Smooth muscle cell (in vitro differentiated cells): ENCODE data around the gene PRKN. TPM values are rescaled to one million over a fixed set of nuclear protein-coding genes. Genes with fewer than 3 reads are reported as not detected.

Source experiments
- DNase-seq: peaks from one replicate; lab custom pipeline; 2025; ENCODE audit not compliant: unreplicated experiment; lab: John Stamatoyannopoulos, UW
- H2AFZ ChIP-seq: fragments of 200-600 bp; sonication (generic); 2 replicates; pipeline ENCODE4 v1.6.0; 2016; ENCODE audit warnings: antibody characterized with exemption, low read depth, mild to moderate bottlenecking
- H3F3A ChIP-seq: fragments of 200-600 bp; sonication (generic); 2 replicates; pipeline ENCODE4 v1.6.0; 2017; ENCODE audit warnings: antibody characterized with exemption, low read depth
- H3K27ac ChIP-seq: fragments of 200-600 bp; sonication (generic); 2 replicates; pipeline ENCODE4 v1.5.1; 2016; ENCODE audit warnings: low read depth, mild to moderate bottlenecking
- H3K27me3 ChIP-seq: fragments of 200-600 bp; sonication (generic); 2 replicates; pipeline ENCODE4 v1.6.1; 2016; ENCODE audit warnings: low read depth, mild to moderate bottlenecking
- H3K36me3 ChIP-seq: fragments of 200-600 bp; sonication (generic); 2 replicates; pipeline ENCODE4 v1.5.1; 2016; ENCODE audit warnings: low read depth
- H3K4me1 ChIP-seq: fragments of 200-600 bp; sonication (generic); 2 replicates; pipeline ENCODE4 v1.5.1; 2016; ENCODE audit warnings: low read depth
- H3K4me2 ChIP-seq: fragments of 200-600 bp; sonication (generic); 2 replicates; pipeline ENCODE4 v1.6.0; 2016; ENCODE audit warnings: mild to moderate bottlenecking
- H3K4me3 ChIP-seq: fragments of 200-600 bp; sonication (generic); 2 replicates; pipeline ENCODE4 v1.5.1; 2016; ENCODE audit warnings: mild to moderate bottlenecking
- H3K79me2 ChIP-seq: fragments of 200-600 bp; sonication (generic); 2 replicates; pipeline ENCODE4 v1.6.0; 2016; ENCODE audit warnings: low read depth, mild to moderate bottlenecking
- H3K9ac ChIP-seq: fragments of 200-600 bp; sonication (generic); 2 replicates; pipeline ENCODE4 v1.6.0; 2016; ENCODE audit warnings: low read depth
- H3K9me3 ChIP-seq: fragments of 200-600 bp; sonication (generic); replicated peaks from 2 replicates; pipeline ENCODE4 v1.5.1; 2016; ENCODE audit warnings: low read depth
- H4K20me1 ChIP-seq: fragments of 200-600 bp; sonication (generic); 2 replicates; pipeline ENCODE4 v1.6.0; 2016; ENCODE audit warnings: low read depth
- WGBS: methylation state at CpG from one replicate; pipeline ENCODE4 v1.1.7; 2016; ENCODE audit warnings: low lambda C conversion rate; 5-methylcytosine and 5-hydroxymethylcytosine counted together
- polyA plus RNA-seq: library from polyadenylated mRNA; unstranded; fragments of >200 nt; fragmentation: Nextera tagmentation; extraction: Ambion mirVana; gene quantifications from 2 replicates; pipeline ENCODE4 v1.2.1, GENCODE V29; 2016
- total RNA-seq: library from RNA; depleted of rRNA; stranded (reverse); fragments of >200 nt; gene quantifications from 2 replicates; pipeline ENCODE4 v1.2.3, GENCODE V29; 2014
- TF ChIP-seq, protein P1 (sequence below): fragments of 200-600 bp; sonication (generic); IDR thresholded peaks from 2 replicates; pipeline ENCODE4 v1.5.1; 2017; ENCODE audit warnings: borderline replicate concordance, mild to moderate bottlenecking, antibody characterized with exemption; ENCODE audit not compliant: insufficient read depth, poor library complexity, severe bottlenecking

The PRKN gene
- total and polyA plus RNA-seq, 2 experiments from 2014 or later: 0.81 to 5.1 TPM

DNA sequence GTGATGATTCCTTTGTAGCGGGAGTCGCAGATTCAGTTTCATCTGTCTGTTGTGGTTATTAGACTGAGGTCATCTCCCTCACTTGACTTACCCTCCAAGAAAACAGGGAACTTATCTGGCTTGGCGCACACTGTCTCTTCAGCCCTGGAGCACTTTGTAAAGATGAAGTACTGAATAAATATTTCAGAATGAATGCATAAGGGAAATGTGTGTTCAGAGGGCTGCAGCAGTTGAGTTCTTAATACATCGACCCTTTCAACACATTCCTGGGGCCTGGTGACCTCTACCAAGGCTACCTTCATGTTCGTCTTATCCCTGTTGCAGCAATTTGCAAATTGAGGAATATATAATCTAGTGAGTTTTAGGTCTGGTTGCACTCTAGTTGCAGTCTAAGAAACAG is 801.2 kb downstream of the PRKN start:
- no peaks in the 10 kb centered on the region for H3K36me3 ChIP-seq
- no peaks in the 10 kb centered on the region for H3F3A ChIP-seq
- no peak overlapping the region for H3K4me2 ChIP-seq
- no peak overlapping the region for H3K27ac ChIP-seq
- no peaks in the 10 kb centered on the region for H3K4me1 ChIP-seq
- no peak overlapping the region for H3K9ac ChIP-seq
- no peak overlapping the region for H3K4me3 ChIP-seq
- 95% methylated on average over 5 of the region's 5 CpGs for WGBS
- no peak overlapping the region for H2AFZ ChIP-seq
- H3K79me2 ChIP-seq: no peaks in the 10 kb centered on the region
- DNase-seq: no peak
- H3K27me3 ChIP-seq: no peaks in the 10 kb centered on the region
- TF ChIP-seq, protein P1, sequence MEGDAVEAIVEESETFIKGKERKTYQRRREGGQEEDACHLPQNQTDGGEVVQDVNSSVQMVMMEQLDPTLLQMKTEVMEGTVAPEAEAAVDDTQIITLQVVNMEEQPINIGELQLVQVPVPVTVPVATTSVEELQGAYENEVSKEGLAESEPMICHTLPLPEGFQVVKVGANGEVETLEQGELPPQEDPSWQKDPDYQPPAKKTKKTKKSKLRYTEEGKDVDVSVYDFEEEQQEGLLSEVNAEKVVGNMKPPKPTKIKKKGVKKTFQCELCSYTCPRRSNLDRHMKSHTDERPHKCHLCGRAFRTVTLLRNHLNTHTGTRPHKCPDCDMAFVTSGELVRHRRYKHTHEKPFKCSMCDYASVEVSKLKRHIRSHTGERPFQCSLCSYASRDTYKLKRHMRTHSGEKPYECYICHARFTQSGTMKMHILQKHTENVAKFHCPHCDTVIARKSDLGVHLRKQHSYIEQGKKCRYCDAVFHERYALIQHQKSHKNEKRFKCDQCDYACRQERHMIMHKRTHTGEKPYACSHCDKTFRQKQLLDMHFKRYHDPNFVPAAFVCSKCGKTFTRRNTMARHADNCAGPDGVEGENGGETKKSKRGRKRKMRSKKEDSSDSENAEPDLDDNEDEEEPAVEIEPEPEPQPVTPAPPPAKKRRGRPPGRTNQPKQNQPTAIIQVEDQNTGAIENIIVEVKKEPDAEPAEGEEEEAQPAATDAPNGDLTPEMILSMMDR: no peak
- H3K9me3 ChIP-seq: no peaks in the 10 kb centered on the region
- no peaks in the 10 kb centered on the region for H4K20me1 ChIP-seq

DNA sequence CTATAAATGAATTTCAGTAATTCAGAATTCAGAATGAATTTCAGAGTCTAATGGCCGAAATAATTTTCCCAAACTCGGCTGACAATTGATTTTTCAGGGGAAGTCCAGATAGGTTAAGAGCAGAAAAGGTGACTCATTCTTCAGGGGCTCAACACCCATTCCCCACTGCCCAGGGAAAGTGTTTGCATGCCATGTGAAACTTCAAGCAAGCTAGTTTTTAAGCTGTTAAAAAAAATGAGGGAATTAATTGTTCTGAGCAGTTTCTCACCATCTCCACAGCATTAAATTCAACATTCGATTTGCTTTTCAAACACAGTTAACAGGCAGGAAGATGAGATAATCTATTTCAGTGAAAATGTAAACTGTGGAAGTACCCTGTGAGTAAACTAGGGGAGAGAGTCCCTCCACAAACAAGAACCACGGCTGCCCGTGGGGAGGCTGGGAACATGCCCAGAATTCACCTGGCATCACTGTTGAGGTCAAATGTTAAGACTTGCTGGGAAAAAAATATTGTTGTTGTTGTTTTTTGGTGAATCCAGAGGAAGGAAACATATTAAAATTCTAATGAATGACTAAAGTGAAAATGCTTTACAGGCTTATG is 803.0 kb downstream of the PRKN start:
- H2AFZ ChIP-seq: no peak overlapping the region
- no peak for DNase-seq

DNA sequence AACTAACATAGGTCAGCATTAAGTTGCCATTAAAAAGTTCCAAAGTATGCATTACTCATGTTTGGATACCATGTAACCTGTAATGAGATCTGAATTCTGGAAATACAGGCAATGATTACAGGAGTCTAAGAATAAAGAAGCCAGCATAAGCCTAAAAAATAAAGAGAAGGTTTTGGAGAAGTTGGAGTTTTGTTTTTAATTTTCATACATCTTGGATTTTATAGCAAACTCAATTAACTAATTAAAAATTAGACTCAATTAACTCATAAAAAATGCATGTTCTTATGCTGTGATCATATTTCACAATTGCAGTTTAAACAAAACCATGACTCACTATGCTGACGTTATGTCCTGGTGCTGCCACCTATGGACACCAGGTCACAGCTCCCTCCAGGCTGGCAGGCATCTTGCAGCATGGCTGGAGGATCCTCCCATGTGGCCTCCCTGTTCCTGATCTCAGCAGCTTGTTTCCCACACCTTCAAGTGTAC is 804.9 kb downstream of the PRKN start:
- Histone ChIP-seq H3F3A (no peaks in the 10 kb centered on the region), H2AFZ (no peak overlapping the region), H4K20me1 (no peaks in the 10 kb centered on the region), H3K27ac (peak overlapping the region; percentile 37), H3K9me3 (no peaks in the 10 kb centered on the region), H3K27me3 (no peaks in the 10 kb centered on the region), H3K36me3 (no peaks in the 10 kb centered on the region), H3K4me3 (no peak overlapping the region), H3K4me2 (no peak overlapping the region), H3K4me1 (peaks cover 8% of the 10 kb centered on the region), H3K9ac (peak overlapping the region; percentile 1), H3K79me2 (no peaks in the 10 kb centered on the region)
- no peak for DNase-seq
- TF ChIP-seq, protein P1: peak; percentile 32
- 0% methylated on average over 1 of the region's 1 CpG for WGBS

More for the DNA sequence above, 803.0 kb downstream of the PRKN start:
- Histone ChIP-seq H3K27ac (no peak overlapping the region), H3F3A (no peaks in the 10 kb centered on the region), H3K4me1 (no peaks in the 10 kb centered on the region), H3K9me3 (no peaks in the 10 kb centered on the region), H3K36me3 (no peaks in the 10 kb centered on the region), H3K27me3 (no peaks in the 10 kb centered on the region), H3K79me2 (no peaks in the 10 kb centered on the region), H3K9ac (no peak overlapping the region), H3K4me3 (no peak overlapping the region), H3K4me2 (no peak overlapping the region), H4K20me1 (no peaks in the 10 kb centered on the region)
- WGBS: 84% methylated on average over 5 of the region's 5 CpGs
- TF ChIP-seq, protein P1: no peak
